ENCODE measurements around the gene LAMC3. TPM values are rescaled to one million over a fixed set of nuclear protein-coding genes. Genes with fewer than 3 reads are reported as not detected.

LAMC3 gene
- total RNA-seq, 1 experiment from 2014 or later = not detected

GRCh38 chr9:131085370-131086122 is 76.6 kb downstream of the LAMC3 start:
- CTCF ChIA-PET = interaction anchor here (0.6 to 0.7 kb wide), 3 partner anchors 30 to 57 kb away, joined by 3 read pairs; no protein-coding TSS in a partner anchor
- Mint-ChIP-seq H3K36me3 (ENCODE audit: insufficient read depth, unreplicated experiment) (no peaks in the 10 kb centered on the region), H3K9me3 (ENCODE audit: unreplicated experiment) (no peaks in the 10 kb centered on the region), H3K4me3 (ENCODE audit: unreplicated experiment) (no peak overlapping the region), H3K4me1 (ENCODE audit: insufficient read depth, unreplicated experiment) (peaks cover 6% of the 10 kb centered on the region), H3K27me3 (ENCODE audit: insufficient read depth, unreplicated experiment) (no peaks in the 10 kb centered on the region), H3K27ac (ENCODE audit: low read depth, unreplicated experiment) (no peak overlapping the region)
- BruUV-seq (replicated peaks) = no TSS peak
- intact Hi-C loops (cut with micrococcal nuclease) = no loop called here
- no peak for DNase-seq (ENCODE audit: unreplicated experiment)
- TF ChIP-seq CTCF (IDR thresholded peaks at IDR 0.05; ENCODE audit: unreplicated experiment) = no peak
- POLR2A ChIA-PET = interaction anchor here (0.5 kb wide), 1 partner anchor 118 kb away, joined by 3 read pairs; no protein-coding TSS in a partner anchor

- TF ChIP-seq CTCF (IDR thresholded peaks at IDR 0.05; ENCODE audit: unreplicated experiment) = no peak
- no peak for DNase-seq (ENCODE audit: unreplicated experiment)
- POLR2A ChIA-PET = no interaction called here
- Mint-ChIP-seq H3K36me3 (ENCODE audit: insufficient read depth, unreplicated experiment) (no peaks in the 10 kb centered on the region), H3K4me3 (ENCODE audit: unreplicated experiment) (no peak overlapping the region), H3K9me3 (ENCODE audit: unreplicated experiment) (no peaks in the 10 kb centered on the region), H3K27ac (ENCODE audit: low read depth, unreplicated experiment) (no peak overlapping the region), H3K4me1 (ENCODE audit: insufficient read depth, unreplicated experiment) (no peaks in the 10 kb centered on the region), H3K27me3 (ENCODE audit: insufficient read depth, unreplicated experiment) (no peaks in the 10 kb centered on the region)
- no TSS peak for BruUV-seq (replicated peaks)
- intact Hi-C loops (cut with micrococcal nuclease) = no loop called here
- CTCF ChIA-PET = no interaction called here
Observed at GRCh38 chr9:131087354-131087893, 78.5 kb downstream of the LAMC3 start.

GRCh38 chr9:131090025-131090787 is 81.2 kb downstream of the LAMC3 start:
- ChIA-PET CTCF (interaction anchor here (0.6 kb wide), 1 partner anchor 83 kb away, joined by 3 read pairs; no protein-coding TSS in a partner anchor), POLR2A (no interaction called here)
- Mint-ChIP-seq H3K4me3 (ENCODE audit: unreplicated experiment) (no peak overlapping the region), H3K27ac (ENCODE audit: low read depth, unreplicated experiment) (no peak overlapping the region), H3K4me1 (ENCODE audit: insufficient read depth, unreplicated experiment) (peaks cover 6% of the 10 kb centered on the region), H3K36me3 (ENCODE audit: insufficient read depth, unreplicated experiment) (peaks cover 7% of the 10 kb centered on the region), H3K27me3 (ENCODE audit: insufficient read depth, unreplicated experiment) (no peaks in the 10 kb centered on the region), H3K9me3 (ENCODE audit: unreplicated experiment) (no peaks in the 10 kb centered on the region)
- no peak for TF ChIP-seq CTCF (IDR thresholded peaks at IDR 0.05; ENCODE audit: unreplicated experiment)
- DNase-seq (ENCODE audit: unreplicated experiment) = no peak
- no TSS peak for BruUV-seq (replicated peaks)
- intact Hi-C loops (cut with micrococcal nuclease) = no loop called here

GRCh38 chr9:131091352-131091992 is 82.5 kb downstream of the LAMC3 start:
- Mint-ChIP-seq H3K27ac (ENCODE audit: low read depth, unreplicated experiment) (no peak overlapping the region), H3K36me3 (ENCODE audit: insufficient read depth, unreplicated experiment) (peaks cover 7% of the 10 kb centered on the region), H3K9me3 (ENCODE audit: unreplicated experiment) (no peaks in the 10 kb centered on the region), H3K4me1 (ENCODE audit: insufficient read depth, unreplicated experiment) (peaks cover 10% of the 10 kb centered on the region), H3K4me3 (ENCODE audit: unreplicated experiment) (no peak overlapping the region), H3K27me3 (ENCODE audit: insufficient read depth, unreplicated experiment) (no peaks in the 10 kb centered on the region)
- POLR2A ChIA-PET = no interaction called here
- TF ChIP-seq CTCF (IDR thresholded peaks at IDR 0.05; ENCODE audit: unreplicated experiment) = no peak
- intact Hi-C loops (cut with micrococcal nuclease) = no loop called here
- CTCF ChIA-PET = interaction anchor here (0.6 to 1.0 kb wide), 3 partner anchors 37 to 46 kb away, joined by 3 to 4 read pairs (median 4); no protein-coding TSS in a partner anchor
- DNase-seq (ENCODE audit: unreplicated experiment) = no peak
- BruUV-seq (replicated peaks) = no TSS peak

All from MCF 10A (cell line).